Parathyroid adenoma (tissue), 2 donors: ENCODE results near the gene PHACTR2.
"Not testable (repeated sequence)": the region's sequence is repeated elsewhere in the genome, so short reads cannot be mapped to it uniquely, and the experiment has no call there.

Source experiments
- H2AFZ ChIP-seq: fragments of 300-600 bp; sonication (generic); one replicate; pipeline ENCODE4 v1.7.0; 2017; ENCODE audit warnings: antibody characterized with exemption, mild to moderate bottlenecking
- H3K27ac ChIP-seq: fragments of 300-600 bp; sonication (generic); one replicate; pipeline ENCODE4 v1.7.0; 2017
- H3K27me3 ChIP-seq: fragments of 300-600 bp; sonication (generic); one replicate; pipeline ENCODE4 v1.7.0; 2017; ENCODE audit warnings: low read length; ENCODE audit not compliant: control insufficient read depth, insufficient read depth
- H3K36me3 ChIP-seq: fragments of 300-600 bp; sonication (generic); one replicate; pipeline ENCODE4 v1.7.0; 2017; ENCODE audit warnings: low read length; ENCODE audit not compliant: control insufficient read depth, insufficient read depth
- H3K4me1 ChIP-seq: fragments of 300-600 bp; sonication (generic); one replicate; pipeline ENCODE4 v1.7.0; 2017; ENCODE audit warnings: control low read depth
- H3K4me2 ChIP-seq: fragments of 300-600 bp; sonication (generic); one replicate; pipeline ENCODE4 v1.7.0; 2017; ENCODE audit warnings: low read length
- H3K4me3 ChIP-seq: fragments of 300-600 bp; sonication (generic); one replicate; pipeline ENCODE4 v1.7.0; 2017; ENCODE audit warnings: low read depth, low read length
- H3K79me2 ChIP-seq: fragments of 300-600 bp; sonication (generic); one replicate; pipeline ENCODE4 v1.7.0; 2017; ENCODE audit warnings: control low read depth
- H3K9ac ChIP-seq: fragments of 300-600 bp; sonication (generic); one replicate; pipeline ENCODE4 v1.7.0; 2017; ENCODE audit warnings: mild to moderate bottlenecking
- H3K9me3 ChIP-seq: fragments of 300-600 bp; sonication (generic); one replicate; pipeline ENCODE4 v1.7.0; 2017; ENCODE audit warnings: low read length; ENCODE audit not compliant: control insufficient read depth
- TF ChIP-seq, protein P1 (sequence below): fragments of 300-600 bp; sonication (generic); IDR thresholded peaks from one replicate; pipeline ENCODE4 v1.7.0; 2017; ENCODE audit warnings: antibody characterized with exemption, mild to moderate bottlenecking
- donor health status: primary hyperparathyroidism.

Gene PHACTR2

DNA sequence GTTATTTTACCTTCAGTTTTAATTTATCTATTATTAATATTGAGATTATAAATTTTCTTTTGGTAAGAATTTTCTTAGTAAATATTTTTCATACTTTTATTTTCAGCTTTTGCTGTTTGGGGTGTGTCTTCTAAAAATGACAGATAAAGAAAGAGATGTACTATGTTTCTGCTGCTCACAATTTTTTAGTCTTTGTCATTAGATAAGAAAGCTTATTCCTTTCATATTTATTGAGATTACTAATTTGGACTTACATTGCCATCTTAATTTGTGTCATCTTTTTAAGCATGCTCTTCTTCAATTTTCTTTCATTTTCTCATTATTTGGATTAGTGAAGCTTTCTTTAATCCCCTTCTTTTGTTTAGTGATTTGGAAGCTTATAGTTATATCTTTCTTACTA is 13.6 kb upstream of the PHACTR2 start:
- no peak overlapping the region for H3K4me3 ChIP-seq
- H3K9ac ChIP-seq, result no peak overlapping the region
- no peaks in the 10 kb centered on the region for H3K36me3 ChIP-seq
- H3K4me2 ChIP-seq, result no peak overlapping the region
- H3K79me2 ChIP-seq, result peaks cover 33% of the 10 kb centered on the region
- H3K27me3 ChIP-seq, result no peaks in the 10 kb centered on the region
- no peak overlapping the region for H3K27ac ChIP-seq
- no peaks in the 10 kb centered on the region for H3K4me1 ChIP-seq
- peaks cover 2% of the 10 kb centered on the region for H3K9me3 ChIP-seq
- no peak overlapping the region for H2AFZ ChIP-seq
- TF ChIP-seq, protein P1, sequence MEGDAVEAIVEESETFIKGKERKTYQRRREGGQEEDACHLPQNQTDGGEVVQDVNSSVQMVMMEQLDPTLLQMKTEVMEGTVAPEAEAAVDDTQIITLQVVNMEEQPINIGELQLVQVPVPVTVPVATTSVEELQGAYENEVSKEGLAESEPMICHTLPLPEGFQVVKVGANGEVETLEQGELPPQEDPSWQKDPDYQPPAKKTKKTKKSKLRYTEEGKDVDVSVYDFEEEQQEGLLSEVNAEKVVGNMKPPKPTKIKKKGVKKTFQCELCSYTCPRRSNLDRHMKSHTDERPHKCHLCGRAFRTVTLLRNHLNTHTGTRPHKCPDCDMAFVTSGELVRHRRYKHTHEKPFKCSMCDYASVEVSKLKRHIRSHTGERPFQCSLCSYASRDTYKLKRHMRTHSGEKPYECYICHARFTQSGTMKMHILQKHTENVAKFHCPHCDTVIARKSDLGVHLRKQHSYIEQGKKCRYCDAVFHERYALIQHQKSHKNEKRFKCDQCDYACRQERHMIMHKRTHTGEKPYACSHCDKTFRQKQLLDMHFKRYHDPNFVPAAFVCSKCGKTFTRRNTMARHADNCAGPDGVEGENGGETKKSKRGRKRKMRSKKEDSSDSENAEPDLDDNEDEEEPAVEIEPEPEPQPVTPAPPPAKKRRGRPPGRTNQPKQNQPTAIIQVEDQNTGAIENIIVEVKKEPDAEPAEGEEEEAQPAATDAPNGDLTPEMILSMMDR, result no peak

DNA sequence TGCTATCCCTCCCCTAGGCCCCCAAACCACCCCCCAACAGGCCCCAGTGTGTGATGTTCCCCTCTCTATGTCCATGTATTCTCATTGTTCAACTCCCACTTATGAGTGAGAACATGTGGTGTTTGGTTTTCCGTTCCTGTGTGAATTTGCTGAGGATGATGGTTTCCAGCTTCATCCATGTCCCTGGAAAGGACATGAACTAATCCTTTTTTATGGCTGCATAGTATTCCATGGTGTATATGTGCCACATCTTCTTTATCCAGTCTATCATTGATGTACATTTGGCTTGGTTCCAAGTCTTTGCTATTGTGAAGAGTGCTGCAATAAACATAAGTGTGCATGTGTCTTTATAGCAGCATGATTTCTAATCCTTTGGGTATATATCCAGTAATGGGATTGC is 11.8 kb upstream of the PHACTR2 start:
- not testable (repeated sequence) for H3K9me3 ChIP-seq, H3K4me1 ChIP-seq, H2AFZ ChIP-seq, H3K36me3 ChIP-seq, H3K9ac ChIP-seq, H3K4me2 ChIP-seq, H3K4me3 ChIP-seq, H3K27me3 ChIP-seq, H3K27ac ChIP-seq
- peaks cover 37% of the 10 kb centered on the region for H3K79me2 ChIP-seq

DNA sequence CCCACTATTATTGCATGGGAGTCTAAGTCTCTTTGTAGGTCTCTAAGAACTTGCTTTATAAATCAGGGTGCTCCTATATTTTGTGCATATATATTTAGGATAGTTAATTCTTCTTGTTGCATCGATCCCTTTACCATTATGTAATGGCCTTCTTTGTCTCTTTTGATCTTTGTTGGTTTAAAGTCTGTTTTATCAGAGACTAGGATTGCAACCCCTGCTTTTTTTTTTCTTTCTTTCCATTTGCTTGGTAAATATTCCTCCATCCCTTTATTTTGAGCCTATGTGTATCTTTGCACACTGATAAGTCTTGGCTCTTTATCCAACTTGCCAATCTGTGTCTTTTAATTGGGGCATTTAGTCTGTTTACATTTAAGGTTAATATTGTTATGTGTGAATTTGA is 8.3 kb upstream of the PHACTR2 start:
- not testable (repeated sequence) for H3K9me3 ChIP-seq, H3K4me2 ChIP-seq, H3K4me1 ChIP-seq, H3K27ac ChIP-seq, H3K27me3 ChIP-seq, H3K9ac ChIP-seq, H2AFZ ChIP-seq, H3K36me3 ChIP-seq, H3K4me3 ChIP-seq
- H3K79me2 ChIP-seq, result peaks cover 37% of the 10 kb centered on the region

DNA sequence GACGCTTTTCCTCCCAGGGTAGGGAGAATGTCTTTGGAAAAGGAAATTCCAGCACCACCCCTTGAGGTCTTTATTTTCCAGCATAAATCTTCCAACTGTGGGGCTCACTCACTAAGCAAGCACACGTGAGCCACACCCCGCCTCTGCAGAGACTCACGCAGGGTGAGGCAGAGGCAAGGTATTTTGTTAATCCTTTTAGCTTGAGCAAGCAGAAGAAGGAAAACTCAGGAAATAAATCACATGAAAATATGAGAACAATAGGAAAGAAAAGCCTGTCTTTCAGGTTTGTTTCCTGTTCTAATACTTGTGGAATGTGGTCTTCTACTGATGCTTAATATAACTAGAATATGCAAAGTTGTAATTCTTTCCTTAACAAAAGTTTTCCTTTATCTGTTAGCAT is 4.1 kb upstream of the PHACTR2 start:
- no peak overlapping the region for H2AFZ ChIP-seq
- H3K79me2 ChIP-seq, result peaks cover 6% of the 10 kb centered on the region
- no peaks in the 10 kb centered on the region for H3K9me3 ChIP-seq
- H3K27me3 ChIP-seq, result no peaks in the 10 kb centered on the region
- no peak overlapping the region for H3K4me3 ChIP-seq
- H3K36me3 ChIP-seq, result no peaks in the 10 kb centered on the region
- TF ChIP-seq, protein P1, result no peak
- no peak overlapping the region for H3K4me2 ChIP-seq
- H3K4me1 ChIP-seq, result peaks cover 7% of the 10 kb centered on the region
- H3K27ac ChIP-seq, result no peak overlapping the region
- H3K9ac ChIP-seq, result no peak overlapping the region

GRCh38 chr6:143674483-143675381 is 3.0 kb upstream of the PHACTR2 start:
- H3K4me1 ChIP-seq, result peaks cover 7% of the 10 kb centered on the region
- no peak overlapping the region for H2AFZ ChIP-seq
- no peaks in the 10 kb centered on the region for H3K36me3 ChIP-seq
- H3K4me2 ChIP-seq, result no peak overlapping the region
- TF ChIP-seq, protein P1, result no peak
- no peaks in the 10 kb centered on the region for H3K27me3 ChIP-seq
- no peak overlapping the region for H3K9ac ChIP-seq
- H3K79me2 ChIP-seq, result peaks cover 6% of the 10 kb centered on the region
- no peak overlapping the region for H3K4me3 ChIP-seq
- H3K27ac ChIP-seq, result no peak overlapping the region
- no peaks in the 10 kb centered on the region for H3K9me3 ChIP-seq
